Gastrocnemius medialis (tissue), 4 donors: Measurements from ENCODE around the gene IRAK2. TPM values are rescaled to one million over a fixed set of nuclear protein-coding genes. Genes with fewer than 3 reads are reported as not detected.
"Not testable (repeated sequence)": the region's sequence is repeated elsewhere in the genome, so short reads cannot be mapped to it uniquely, and the experiment has no call there.

Experiments
- ATAC-seq, 2 donors: fragments of 150-250 bp; one replicate each; pipeline ENCODE4 v1.9.1; 2016
- DNase-seq, 2 donors: peaks; one replicate each; pipeline ENCODE4 v3.0.0-alpha.2; 2019
- H3K27ac ChIP-seq, 4 donors: fragments of 200-600 bp; sonication (generic); 1 replicate in 1 of 4; 2 replicates in 3 of 4; pipeline ENCODE4 v1.5.1; 2016 to 2018; ENCODE audit warnings: mild to moderate bottlenecking in 2 of 4, moderate library complexity in 1 of 4
- H3K27me3 ChIP-seq, 3 donors: fragments of 200-600 bp; sonication (generic) in 2 of 3; 1 replicate in 1 of 3; 2 replicates in 2 of 3; pipeline versions ENCODE4 v1.5.1 to v1.6.0; 2016 to 2019; ENCODE audit warnings: mild to moderate bottlenecking in 1 of 3, moderate library complexity in 1 of 3
- H3K36me3 ChIP-seq, 2 donors: fragments of 200-600 bp; sonication (generic) in 1 of 2; one replicate each; pipeline ENCODE4 v1.5.1; 2017 to 2018
- H3K4me1 ChIP-seq, 2 donors: fragments of 200-600 bp; sonication (generic) in 1 of 2; one replicate each; pipeline ENCODE4 v1.5.1; 2016 to 2017; ENCODE audit warnings: mild to moderate bottlenecking in 2 of 2
- H3K4me3 ChIP-seq, 4 donors: fragments of 200-600 bp; sonication (generic) in 3 of 4; 1 replicate in 1 of 4; 2 replicates in 3 of 4; pipeline ENCODE4 v1.5.1; 2016 to 2019; ENCODE audit warnings: mild to moderate bottlenecking in 2 of 4
- H3K9me3 ChIP-seq, 3 donors: fragments of 200-600 bp; sonication (generic) in 2 of 3; 1 replicate in 1 of 3; 2 replicates in 2 of 3; pipeline ENCODE4 v1.5.1; 2016 to 2019
- CTCF ChIP-seq, 5 experiments: fragments of 450-650 bp in 3 of 5; fragments of 200-600 bp in 2 of 5; sonication (generic) in 2 of 5; IDR thresholded peaks in 4 of 5; conservative IDR thresholded peaks in 1 of 5; 1 replicate in 4 of 5; 2 replicates in 1 of 5; pipeline ENCODE4 v1.5.1; 2016 to 2019; ENCODE audit warnings: antibody characterized with exemption in 5 of 5, mild to moderate bottlenecking in 3 of 5, moderate library complexity in 3 of 5
- POLR2A ChIP-seq, 2 donors: fragments of 450-650 bp; IDR thresholded peaks; one replicate each; pipeline ENCODE4 v1.6.1; 2017; ENCODE audit warnings: antibody characterized with exemption in 2 of 2, mild to moderate bottlenecking in 2 of 2, moderate library complexity in 2 of 2
- in situ Hi-C, 4 donors: fragments of 200-750 bp; cut with MboI; loops; one replicate each; pipeline versions ENCODE4 v1.15.0 to v1.8.0; 2017; ENCODE audit warnings: low sequenced_read_pairs in 4 of 4
- intact Hi-C: fragments of 100-400 bp; cut with DNase I; formaldehyde crosslinking; loops from one replicate; pipeline ENCODE4 v1.15.1; 2023; ENCODE audit warnings: low total_unique reads
- total RNA-seq, 4 donors: library from RNA; depleted of rRNA; stranded (reverse); fragments of >200 nt; gene quantifications; one replicate each; pipeline versions ENCODE4 v1.1.0 to v1.2.3, GENCODE V29; 2016

Gene IRAK2
- total RNA-seq, 4 donors from 2014 or later = 21.9 to 42.0 (median 25.8) TPM

GRCh38 chr3:10262027-10262426 is 97.3 kb downstream of the IRAK2 start:
- intact Hi-C loops (no loop called here), in situ Hi-C loops (no loop called here)
- no peak for ATAC-seq

GRCh38 chr3:10263646-10264363 is 99.1 kb downstream of the IRAK2 start:
- in situ Hi-C loops = no loop called here
- Histone ChIP-seq H3K36me3 (peaks cover 0 to 27% of the 10 kb centered on the region in 2 donors), H3K4me3 (no peak overlapping the region), H3K9me3 (no peaks in the 10 kb centered on the region), H3K27ac (no peak overlapping the region), H3K27me3 (no peaks in the 10 kb centered on the region), H3K4me1 (peaks cover 20 to 23% of the 10 kb centered on the region in 2 donors)
- TF ChIP-seq CTCF (IDR thresholded peaks at IDR 0.05 in 4 of 5, conservative IDR thresholded peaks at IDR 0.05 in 1 of 5) = peak in 3 of 5 experiments; percentile 13 to 33 (median 26)
- TF ChIP-seq POLR2A (IDR thresholded peaks at IDR 0.05) = no peak
- intact Hi-C loops = no loop called here
- no peak for ATAC-seq
- DNase-seq = no peak

More at GRCh38 chr3:10262027-10262426, 97.3 kb downstream of the IRAK2 start:
- Histone ChIP-seq H3K36me3 (peaks cover 0 to 27% of the 10 kb centered on the region in 2 donors), H3K4me1 (peaks cover 5 to 6% of the 10 kb centered on the region in 2 donors), H3K27me3 (no peaks in the 10 kb centered on the region), H3K4me3 (no peak overlapping the region), H3K27ac (peak overlapping the region in 2 of 4 donors; percentile 52 to 54), H3K9me3 (no peaks in the 10 kb centered on the region)
- no peak for DNase-seq
- TF ChIP-seq CTCF (IDR thresholded peaks at IDR 0.05 in 4 of 5, conservative IDR thresholded peaks at IDR 0.05 in 1 of 5) (no peak), POLR2A (IDR thresholded peaks at IDR 0.05) (no peak)

DNA sequence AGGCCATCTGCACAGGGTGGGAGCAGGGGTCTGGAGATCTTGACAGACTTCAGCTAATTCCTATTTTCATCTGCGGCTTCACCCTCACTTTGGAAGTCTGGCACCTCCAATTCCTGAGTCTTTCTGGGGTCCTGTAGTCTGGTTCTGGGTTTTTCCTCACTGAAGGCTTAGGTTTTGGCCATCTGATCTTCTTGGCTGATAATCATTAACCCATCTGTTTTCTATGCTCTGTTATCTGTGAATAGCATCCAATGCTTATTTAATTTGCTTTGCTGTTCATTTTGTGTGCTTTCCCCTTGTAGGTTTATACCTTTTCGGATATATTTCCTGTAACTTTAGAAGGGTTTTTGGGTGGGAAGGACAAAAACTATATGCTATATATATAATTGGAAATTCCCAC is 101.1 kb downstream of the IRAK2 start:
- TF ChIP-seq POLR2A (IDR thresholded peaks at IDR 0.05) = no peak
- no peak for TF ChIP-seq CTCF (IDR thresholded peaks at IDR 0.05 in 4 of 5, conservative IDR thresholded peaks at IDR 0.05 in 1 of 5)
- Histone ChIP-seq H3K9me3 (no peaks in the 10 kb centered on the region), H3K36me3 (peaks cover 0 to 25% of the 10 kb centered on the region in 2 donors), H3K4me3 (no peak overlapping the region), H3K4me1 (peaks cover 26 to 28% of the 10 kb centered on the region in 2 donors), H3K27ac (no peak overlapping the region), H3K27me3 (no peaks in the 10 kb centered on the region)
- ATAC-seq (no peak), DNase-seq (no peak)
- intact Hi-C loops (no loop called here), in situ Hi-C loops (no loop called here)

DNA sequence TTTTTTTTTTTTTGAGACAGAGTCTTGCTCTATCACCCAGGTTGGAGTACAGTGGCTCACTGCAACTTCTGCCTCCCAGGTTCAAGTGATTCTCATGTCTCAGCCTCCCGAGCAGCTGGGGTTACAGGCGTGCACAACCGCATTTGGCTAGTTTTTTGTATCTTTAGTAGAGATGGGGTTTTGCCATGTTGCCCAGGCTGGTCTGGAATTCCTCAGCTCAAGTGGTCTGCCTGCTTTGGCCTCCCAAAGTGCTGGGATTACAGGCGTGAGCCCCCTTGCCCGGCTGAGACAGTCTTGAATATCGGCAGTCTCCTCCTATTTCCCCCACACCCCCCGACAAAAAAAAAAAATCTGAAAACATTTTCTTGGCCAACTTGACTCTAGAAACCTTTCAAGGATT is 102.2 kb downstream of the IRAK2 start:
- H3K27ac ChIP-seq, H3K4me3 ChIP-seq, DNase-seq, H3K27me3 ChIP-seq, in situ Hi-C loops, ATAC-seq, intact Hi-C loops, H3K9me3 ChIP-seq: not testable (repeated sequence)
- Histone ChIP-seq H3K4me1 (peaks cover 24 to 26% of the 10 kb centered on the region in 2 donors), H3K36me3 (peaks cover 0 to 30% of the 10 kb centered on the region in 2 donors)

GRCh38 chr3:10268116-10268515 is 103.4 kb downstream of the IRAK2 start:
- in situ Hi-C loops = no loop called here
- ATAC-seq (no peak), DNase-seq (no peak)
- H3K27me3 ChIP-seq = no peaks in the 10 kb centered on the region
- H3K9me3 ChIP-seq = no peaks in the 10 kb centered on the region
- TF ChIP-seq POLR2A (IDR thresholded peaks at IDR 0.05) (no peak), CTCF (IDR thresholded peaks at IDR 0.05 in 4 of 5, conservative IDR thresholded peaks at IDR 0.05 in 1 of 5) (no peak)
- H3K36me3 ChIP-seq = peaks cover 0 to 30% of the 10 kb centered on the region in 2 donors
- H3K4me3 ChIP-seq = no peak overlapping the region
- intact Hi-C loops = no loop called here
- peaks cover 22 to 27% of the 10 kb centered on the region in 2 donors for H3K4me1 ChIP-seq
- peak overlapping the region; percentile 53 to 82 (median 66) for H3K27ac ChIP-seq
